GM12891 (cell line): Measurements from ENCODE around the gene SPATA7.

Source experiments
- PAX5 ChIP-seq: IDR thresholded peaks from 2 replicates; pipeline ENCODE4 v1.6.1; 2011; ENCODE audit warnings: low read length, moderate library complexity, mild to moderate bottlenecking; ENCODE audit not compliant: insufficient read depth, severe bottlenecking
- POLR2A ChIP-seq: IDR thresholded peaks from 2 replicates; pipeline ENCODE4 v1.6.1; 2011; ENCODE audit warnings: low read depth, low read length, control low read depth
- POLR2AphosphoS5 ChIP-seq: IDR thresholded peaks from 2 replicates; pipeline ENCODE4 v1.6.1; 2011; ENCODE audit warnings: low read depth, low read length, control low read depth
- SPI1 ChIP-seq: IDR thresholded peaks from 2 replicates; pipeline ENCODE4 v1.6.1; 2011; ENCODE audit warnings: low read depth, low read length, control low read depth
- TAF1 ChIP-seq: IDR thresholded peaks from 2 replicates; pipeline ENCODE4 v1.6.1; 2011; ENCODE audit warnings: low read depth, low read length, control low read depth

DNA sequence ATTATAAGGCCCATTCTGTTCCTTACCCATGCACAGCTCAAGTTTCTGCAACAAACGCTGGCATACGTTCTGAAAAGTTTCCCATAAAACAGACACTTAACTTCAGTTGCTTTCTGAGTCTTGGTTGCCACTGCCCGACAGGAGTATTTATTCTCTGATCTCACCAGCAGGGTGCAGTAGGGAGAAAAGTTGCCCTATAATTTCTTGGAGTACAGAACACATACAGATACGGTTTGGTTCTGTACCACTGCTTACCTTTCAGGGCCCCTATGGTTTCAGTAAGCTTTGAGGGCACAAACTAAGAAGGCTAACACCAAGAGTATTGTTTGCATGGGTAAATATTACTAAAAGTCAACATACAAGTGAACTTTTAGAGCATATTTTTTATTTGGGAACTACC, 77.9 kb downstream of the SPATA7 start:
- TF ChIP-seq POLR2A, result no peak
- TF ChIP-seq POLR2AphosphoS5, result no peak
- TF ChIP-seq PAX5, result no peak
- no peak for TF ChIP-seq SPI1
- no peak for TF ChIP-seq TAF1
